Smooth muscle cell (in vitro differentiated cells): ENCODE data around the gene CYTH1. TPM values are rescaled to one million over a fixed set of nuclear protein-coding genes. Genes with fewer than 3 reads are reported as not detected.

Experiments used
- DNase-seq: peaks from one replicate; lab custom pipeline; 2025; ENCODE audit not compliant: unreplicated experiment; lab: John Stamatoyannopoulos, UW
- H2AFZ ChIP-seq: fragments of 200-600 bp; sonication (generic); 2 replicates; pipeline ENCODE4 v1.6.0; 2016; ENCODE audit warnings: antibody characterized with exemption, low read depth, mild to moderate bottlenecking
- H3F3A ChIP-seq: fragments of 200-600 bp; sonication (generic); 2 replicates; pipeline ENCODE4 v1.6.0; 2017; ENCODE audit warnings: antibody characterized with exemption, low read depth
- H3K27ac ChIP-seq: fragments of 200-600 bp; sonication (generic); 2 replicates; pipeline ENCODE4 v1.5.1; 2016; ENCODE audit warnings: low read depth, mild to moderate bottlenecking
- H3K27me3 ChIP-seq: fragments of 200-600 bp; sonication (generic); 2 replicates; pipeline ENCODE4 v1.6.1; 2016; ENCODE audit warnings: low read depth, mild to moderate bottlenecking
- H3K36me3 ChIP-seq: fragments of 200-600 bp; sonication (generic); 2 replicates; pipeline ENCODE4 v1.5.1; 2016; ENCODE audit warnings: low read depth
- H3K4me1 ChIP-seq: fragments of 200-600 bp; sonication (generic); 2 replicates; pipeline ENCODE4 v1.5.1; 2016; ENCODE audit warnings: low read depth
- H3K4me2 ChIP-seq: fragments of 200-600 bp; sonication (generic); 2 replicates; pipeline ENCODE4 v1.6.0; 2016; ENCODE audit warnings: mild to moderate bottlenecking
- H3K4me3 ChIP-seq: fragments of 200-600 bp; sonication (generic); 2 replicates; pipeline ENCODE4 v1.5.1; 2016; ENCODE audit warnings: mild to moderate bottlenecking
- H3K79me2 ChIP-seq: fragments of 200-600 bp; sonication (generic); 2 replicates; pipeline ENCODE4 v1.6.0; 2016; ENCODE audit warnings: low read depth, mild to moderate bottlenecking
- H3K9ac ChIP-seq: fragments of 200-600 bp; sonication (generic); 2 replicates; pipeline ENCODE4 v1.6.0; 2016; ENCODE audit warnings: low read depth
- H3K9me3 ChIP-seq: fragments of 200-600 bp; sonication (generic); replicated peaks from 2 replicates; pipeline ENCODE4 v1.5.1; 2016; ENCODE audit warnings: low read depth
- H4K20me1 ChIP-seq: fragments of 200-600 bp; sonication (generic); 2 replicates; pipeline ENCODE4 v1.6.0; 2016; ENCODE audit warnings: low read depth
- WGBS: methylation state at CpG from one replicate; pipeline ENCODE4 v1.1.7; 2016; ENCODE audit warnings: low lambda C conversion rate; 5-methylcytosine and 5-hydroxymethylcytosine counted together
- polyA plus RNA-seq: library from polyadenylated mRNA; unstranded; fragments of >200 nt; fragmentation: Nextera tagmentation; extraction: Ambion mirVana; gene quantifications from 2 replicates; pipeline ENCODE4 v1.2.1, GENCODE V29; 2016
- total RNA-seq: library from RNA; depleted of rRNA; stranded (reverse); fragments of >200 nt; gene quantifications from 2 replicates; pipeline ENCODE4 v1.2.3, GENCODE V29; 2014
- TF ChIP-seq, protein P1 (sequence below): fragments of 200-600 bp; sonication (generic); IDR thresholded peaks from 2 replicates; pipeline ENCODE4 v1.5.1; 2017; ENCODE audit warnings: borderline replicate concordance, mild to moderate bottlenecking, antibody characterized with exemption; ENCODE audit not compliant: insufficient read depth, poor library complexity, severe bottlenecking

The CYTH1 gene
- total and polyA plus RNA-seq, 2 experiments from 2014 or later, result 14.1 to 19.3 TPM

DNA sequence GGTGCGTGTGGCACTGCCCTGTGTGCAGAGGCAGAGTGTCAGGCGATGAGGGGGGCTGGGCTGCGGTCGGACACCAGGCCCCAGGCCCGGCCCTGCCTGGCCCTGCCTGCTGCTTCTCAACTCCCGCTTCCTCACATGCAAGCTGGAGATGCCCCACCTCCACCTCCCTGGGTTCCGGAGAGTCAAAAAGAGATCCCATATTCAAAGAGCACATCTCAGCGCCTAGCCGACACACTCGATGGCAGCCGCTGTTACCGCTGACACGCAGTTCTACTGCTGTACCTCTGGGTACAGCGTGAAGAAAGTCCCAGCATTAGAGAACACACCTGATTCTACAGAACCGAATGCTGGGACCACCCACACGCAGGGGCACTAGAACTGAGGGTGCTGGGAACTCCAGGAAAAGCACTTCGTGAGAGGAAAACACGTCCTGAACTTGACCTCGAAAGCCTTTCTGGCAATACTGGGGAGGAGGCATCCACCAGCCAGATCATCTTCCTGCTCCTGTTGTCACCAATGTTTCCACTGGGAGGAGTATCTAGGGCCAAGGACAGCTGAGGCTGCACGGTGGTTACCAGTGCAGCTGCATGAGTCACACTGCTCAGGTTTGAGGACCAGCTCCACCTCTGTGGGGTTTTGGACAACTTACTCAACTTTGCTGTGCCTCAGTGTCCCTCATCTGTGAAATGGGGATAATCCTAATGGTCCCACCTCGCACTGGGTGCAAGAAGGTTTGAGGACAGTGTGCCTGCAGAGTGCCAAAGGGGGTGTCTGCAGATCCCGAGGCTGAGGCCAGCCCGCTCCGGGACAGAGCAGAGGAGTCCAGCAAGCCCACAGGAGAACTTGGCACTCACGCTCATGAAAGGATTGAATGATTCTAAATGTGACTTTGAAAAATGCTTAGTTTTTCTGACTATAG lies 104.5 kb downstream of the CYTH1 start:
- Histone ChIP-seq H3K9ac (no peak overlapping the region), H4K20me1 (no peaks in the 10 kb centered on the region), H3K27me3 (no peaks in the 10 kb centered on the region), H3K4me1 (peaks cover 8% of the 10 kb centered on the region), H3K4me3 (no peak overlapping the region), H3K36me3 (peaks cover 3% of the 10 kb centered on the region), H3K9me3 (no peaks in the 10 kb centered on the region), H3K4me2 (no peak overlapping the region), H2AFZ (no peak overlapping the region), H3K79me2 (no peaks in the 10 kb centered on the region), H3F3A (peaks cover 22% of the 10 kb centered on the region), H3K27ac (no peak overlapping the region)
- DNase-seq, result no peak
- 93% methylated on average over 25 of the region's 25 CpGs for WGBS
- TF ChIP-seq, protein P1, sequence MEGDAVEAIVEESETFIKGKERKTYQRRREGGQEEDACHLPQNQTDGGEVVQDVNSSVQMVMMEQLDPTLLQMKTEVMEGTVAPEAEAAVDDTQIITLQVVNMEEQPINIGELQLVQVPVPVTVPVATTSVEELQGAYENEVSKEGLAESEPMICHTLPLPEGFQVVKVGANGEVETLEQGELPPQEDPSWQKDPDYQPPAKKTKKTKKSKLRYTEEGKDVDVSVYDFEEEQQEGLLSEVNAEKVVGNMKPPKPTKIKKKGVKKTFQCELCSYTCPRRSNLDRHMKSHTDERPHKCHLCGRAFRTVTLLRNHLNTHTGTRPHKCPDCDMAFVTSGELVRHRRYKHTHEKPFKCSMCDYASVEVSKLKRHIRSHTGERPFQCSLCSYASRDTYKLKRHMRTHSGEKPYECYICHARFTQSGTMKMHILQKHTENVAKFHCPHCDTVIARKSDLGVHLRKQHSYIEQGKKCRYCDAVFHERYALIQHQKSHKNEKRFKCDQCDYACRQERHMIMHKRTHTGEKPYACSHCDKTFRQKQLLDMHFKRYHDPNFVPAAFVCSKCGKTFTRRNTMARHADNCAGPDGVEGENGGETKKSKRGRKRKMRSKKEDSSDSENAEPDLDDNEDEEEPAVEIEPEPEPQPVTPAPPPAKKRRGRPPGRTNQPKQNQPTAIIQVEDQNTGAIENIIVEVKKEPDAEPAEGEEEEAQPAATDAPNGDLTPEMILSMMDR, result no peak

DNA sequence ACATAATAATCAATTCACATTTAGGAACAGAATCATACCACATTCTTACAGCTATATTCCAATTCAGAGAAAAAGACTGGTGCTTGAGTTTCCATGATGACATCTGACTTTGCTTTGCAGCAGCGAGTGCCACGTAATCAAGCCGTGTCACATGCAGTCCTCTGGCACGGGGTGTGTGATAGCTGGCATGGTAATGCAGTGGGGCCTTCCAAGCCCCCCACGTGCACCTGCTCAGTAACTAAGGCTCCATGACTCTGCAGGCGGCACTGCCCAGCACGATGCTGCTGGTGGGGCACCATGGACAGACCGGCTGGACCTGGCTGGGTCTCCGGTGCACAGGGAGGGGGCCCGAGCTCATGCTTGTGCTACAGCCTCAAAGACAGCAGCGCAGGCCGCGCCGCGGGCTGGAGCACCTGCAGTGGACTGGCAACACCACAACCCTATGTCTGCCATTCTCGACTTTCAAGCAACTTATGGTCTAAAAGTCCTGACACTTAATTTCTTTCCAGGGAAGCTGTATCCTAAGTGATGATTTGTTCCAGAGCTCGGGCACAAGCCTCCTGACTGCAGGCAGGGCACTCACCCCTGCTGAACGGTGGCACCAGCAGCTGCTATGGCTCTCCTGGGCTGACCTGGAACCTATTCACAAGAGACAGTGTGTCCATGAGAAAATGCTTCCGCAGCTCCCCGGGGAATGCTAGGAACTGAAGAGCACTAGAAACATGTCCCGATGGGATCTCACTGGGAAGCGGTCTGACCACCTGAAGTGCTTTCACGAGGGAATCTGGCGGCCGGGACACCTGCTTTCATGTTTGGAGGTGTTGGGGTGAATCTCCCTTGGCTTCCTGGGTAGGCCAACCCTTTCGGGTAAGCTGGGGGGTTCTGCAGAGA lies 105.4 kb downstream of the CYTH1 start:
- H3K9ac ChIP-seq, result no peak overlapping the region
- no peaks in the 10 kb centered on the region for H3K9me3 ChIP-seq
- H2AFZ ChIP-seq, result no peak overlapping the region
- H3K4me3 ChIP-seq, result no peak overlapping the region
- H3K36me3 ChIP-seq, result peaks cover 3% of the 10 kb centered on the region
- no peaks in the 10 kb centered on the region for H3K27me3 ChIP-seq
- H3K27ac ChIP-seq, result no peak overlapping the region
- H3F3A ChIP-seq, result peaks cover 13% of the 10 kb centered on the region
- no peaks in the 10 kb centered on the region for H4K20me1 ChIP-seq
- 98% methylated on average over 26 of the region's 26 CpGs for WGBS
- peaks cover 8% of the 10 kb centered on the region for H3K4me1 ChIP-seq
- H3K79me2 ChIP-seq, result no peaks in the 10 kb centered on the region
- TF ChIP-seq, protein P1, result no peak
- no peak overlapping the region for H3K4me2 ChIP-seq
- no peak for DNase-seq

DNA sequence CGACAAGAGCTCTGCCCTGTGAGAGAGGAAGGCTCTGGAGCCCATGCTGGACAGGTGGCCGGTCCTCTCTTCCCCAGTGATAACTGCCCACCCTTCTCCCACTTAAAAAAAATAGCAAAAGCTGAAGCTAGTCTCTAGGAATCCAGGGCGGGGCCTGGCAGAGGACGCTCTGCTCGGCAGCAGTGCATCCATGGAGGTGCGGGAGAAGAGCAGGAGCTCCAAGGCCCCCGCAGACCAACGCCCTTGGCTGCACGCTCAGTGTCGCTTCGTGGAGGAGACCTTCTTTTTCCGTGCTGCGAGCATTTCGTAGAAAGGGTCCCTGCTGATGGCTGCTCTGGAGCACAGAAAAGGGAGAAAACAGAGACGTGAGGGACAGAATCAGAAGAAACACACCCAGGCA lies 106.2 kb downstream of the CYTH1 start:
- Histone ChIP-seq H2AFZ (no peak overlapping the region), H4K20me1 (no peaks in the 10 kb centered on the region), H3K4me3 (no peak overlapping the region), H3K4me1 (peaks cover 8% of the 10 kb centered on the region), H3K36me3 (peaks cover 3% of the 10 kb centered on the region), H3K9ac (no peak overlapping the region), H3F3A (peaks cover 10% of the 10 kb centered on the region), H3K79me2 (no peaks in the 10 kb centered on the region), H3K27ac (no peak overlapping the region), H3K27me3 (no peaks in the 10 kb centered on the region), H3K4me2 (no peak overlapping the region), H3K9me3 (no peaks in the 10 kb centered on the region)
- DNase-seq, result no peak
- 96% methylated on average over 15 of the region's 15 CpGs for WGBS
- TF ChIP-seq, protein P1, result no peak
